Measurements from ENCODE around the gene KCNH6.

DNA sequence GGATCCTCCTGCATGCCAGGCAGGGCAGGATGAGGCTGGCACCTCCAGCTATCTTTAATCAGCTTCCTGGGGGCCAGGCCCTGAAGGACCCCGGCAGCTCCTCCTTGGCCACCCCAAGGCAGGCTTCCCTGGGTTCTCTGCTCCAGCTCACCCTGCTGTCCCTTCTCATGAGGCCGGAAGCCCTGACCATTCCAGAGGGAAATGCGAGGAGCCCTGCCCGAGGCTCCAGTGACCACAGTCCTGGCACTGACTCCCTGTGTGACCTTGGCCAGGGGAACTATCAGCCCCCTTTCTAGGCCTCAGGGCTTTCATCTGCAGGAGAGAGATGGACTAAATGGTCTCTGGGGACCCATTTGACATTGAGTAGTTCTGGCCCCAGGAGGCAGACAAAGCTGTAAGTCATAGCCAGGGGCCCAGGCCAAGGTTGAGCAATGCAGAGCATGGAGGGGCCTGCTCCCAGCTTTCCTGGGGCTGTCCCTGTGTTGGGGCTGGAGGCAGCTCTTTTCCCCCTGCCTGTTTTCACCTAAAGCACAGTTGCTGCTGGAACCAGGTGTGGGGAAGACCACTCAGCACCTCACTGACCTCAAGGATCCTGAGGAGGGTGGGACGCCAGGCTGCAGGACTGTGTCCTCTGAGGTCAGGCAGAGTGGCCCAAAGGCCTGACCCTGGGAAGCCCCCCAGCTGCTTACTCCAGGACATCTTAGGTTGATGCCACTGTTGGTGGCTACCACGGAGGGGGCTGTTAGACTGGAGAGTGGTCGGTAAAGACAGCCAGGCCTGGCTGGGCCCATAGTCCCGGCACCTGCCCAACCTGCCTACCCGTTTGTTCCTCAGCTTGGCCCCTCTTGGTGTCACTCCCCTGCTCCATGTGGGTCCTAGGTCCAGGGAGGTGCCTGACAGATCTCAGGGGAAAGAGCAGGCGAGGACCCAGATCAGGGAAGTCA is 8.1 kb downstream of the KCNH6 start:
- TF ChIP-seq CTCF (IDR thresholded peaks at IDR 0.05) (no peak), POLR2A (IDR thresholded peaks at IDR 0.05) (no peak)
